ENCODE results near the gene PDE4B. TPM values are rescaled to one million over a fixed set of nuclear protein-coding genes. Genes with fewer than 3 reads are reported as not detected.

PDE4B gene
- total RNA-seq, 1 donor from 2014 or later = 1.2 TPM

- H3F3A ChIP-seq (ENCODE audit: low read depth) = no peaks in the 10 kb centered on the region
- TF ChIP-seq CTCF (IDR thresholded peaks at IDR 0.05) (no peak), EZH2 (IDR thresholded peaks at IDR 0.05) (no peak), EZH2phosphoT487 (IDR thresholded peaks at IDR 0.05) (no peak)
- Mint-ChIP-seq H3K27me3 (ENCODE audit: insufficient read depth, low read depth) (peaks cover 5% of the 10 kb centered on the region), H3K4me3 (no peak overlapping the region), H3K36me3 (no peaks in the 10 kb centered on the region), H3K4me1 (no peaks in the 10 kb centered on the region), H3K27ac (no peak overlapping the region), H3K9me3 (peaks cover 5% of the 10 kb centered on the region)
- DNase-seq (ENCODE audit: low spot score) = no peak
- H2AFZ ChIP-seq (replicated peaks) = no peak overlapping the region
- H3K4me3 ChIP-seq = no peak overlapping the region
- no peaks in the 10 kb centered on the region for H3K4me1 ChIP-seq
- H4K20me1 ChIP-seq (ENCODE audit: low read depth) = no peaks in the 10 kb centered on the region
- H3K9me3 ChIP-seq (ENCODE audit: low read depth) = no peaks in the 10 kb centered on the region
- H3K27ac ChIP-seq = no peak overlapping the region
- H3K36me3 ChIP-seq = no peaks in the 10 kb centered on the region
- H3K79me2 ChIP-seq (ENCODE audit: low read depth) = no peaks in the 10 kb centered on the region
- peaks cover 23% of the 10 kb centered on the region for H3K27me3 ChIP-seq
- no peak overlapping the region for H3K9ac ChIP-seq
- H3K4me2 ChIP-seq = no peak overlapping the region
Measured at GRCh38 chr1:65799601-65800000, 6.9 kb downstream of the PDE4B start.

GRCh38 chr1:65804584-65804983 lies 11.9 kb downstream of the PDE4B start:
- H3F3A ChIP-seq (ENCODE audit: low read depth) = no peaks in the 10 kb centered on the region
- no peaks in the 10 kb centered on the region for H3K9me3 Mint-ChIP-seq
- H3K9me3 ChIP-seq (ENCODE audit: low read depth) = no peaks in the 10 kb centered on the region
- no peaks in the 10 kb centered on the region for H4K20me1 ChIP-seq (ENCODE audit: low read depth)
- H3K4me1 ChIP-seq = no peaks in the 10 kb centered on the region
- DNase-seq (ENCODE audit: low spot score) = no peak
- H3K27me3 Mint-ChIP-seq (ENCODE audit: insufficient read depth, low read depth) = no peaks in the 10 kb centered on the region
- H3K4me2 ChIP-seq = no peak overlapping the region
- H3K27me3 ChIP-seq = no peaks in the 10 kb centered on the region
- H3K9ac ChIP-seq = no peak overlapping the region
- H3K4me3 Mint-ChIP-seq = no peak overlapping the region
- no peak overlapping the region for H3K27ac Mint-ChIP-seq
- no peaks in the 10 kb centered on the region for H3K36me3 ChIP-seq
- H3K4me3 ChIP-seq = no peak overlapping the region
- H3K4me1 Mint-ChIP-seq = no peaks in the 10 kb centered on the region
- no peaks in the 10 kb centered on the region for H3K36me3 Mint-ChIP-seq
- H3K27ac ChIP-seq = no peak overlapping the region
- no peak overlapping the region for H2AFZ ChIP-seq (replicated peaks)
- no peaks in the 10 kb centered on the region for H3K79me2 ChIP-seq (ENCODE audit: low read depth)
- no peak for TF ChIP-seq EZH2 (IDR thresholded peaks at IDR 0.05)
- no peak for TF ChIP-seq EZH2phosphoT487 (IDR thresholded peaks at IDR 0.05)
- TF ChIP-seq CTCF (IDR thresholded peaks at IDR 0.05) = no peak

- H3K9ac ChIP-seq = no peak overlapping the region
- no peaks in the 10 kb centered on the region for H3K36me3 ChIP-seq
- H3K9me3 ChIP-seq (ENCODE audit: low read depth) = no peaks in the 10 kb centered on the region
- DNase-seq (ENCODE audit: low spot score) = no peak
- no peak overlapping the region for H2AFZ ChIP-seq (replicated peaks)
- H3K79me2 ChIP-seq (ENCODE audit: low read depth) = no peaks in the 10 kb centered on the region
- H3K27ac Mint-ChIP-seq = no peak overlapping the region
- no peak overlapping the region for H3K4me3 Mint-ChIP-seq
- H3K36me3 Mint-ChIP-seq = no peaks in the 10 kb centered on the region
- no peaks in the 10 kb centered on the region for H3F3A ChIP-seq (ENCODE audit: low read depth)
- no peaks in the 10 kb centered on the region for H3K9me3 Mint-ChIP-seq
- no peaks in the 10 kb centered on the region for H3K27me3 ChIP-seq
- no peaks in the 10 kb centered on the region for H4K20me1 ChIP-seq (ENCODE audit: low read depth)
- no peak overlapping the region for H3K27ac ChIP-seq
- no peak for TF ChIP-seq CTCF (IDR thresholded peaks at IDR 0.05)
- TF ChIP-seq EZH2phosphoT487 (IDR thresholded peaks at IDR 0.05) = no peak
- TF ChIP-seq EZH2 (IDR thresholded peaks at IDR 0.05) = no peak
- no peak overlapping the region for H3K4me3 ChIP-seq
- no peaks in the 10 kb centered on the region for H3K4me1 ChIP-seq
- peaks cover 3% of the 10 kb centered on the region for H3K4me1 Mint-ChIP-seq
- H3K27me3 Mint-ChIP-seq (ENCODE audit: insufficient read depth, low read depth) = peaks cover 4% of the 10 kb centered on the region
- no peak overlapping the region for H3K4me2 ChIP-seq
Measured at GRCh38 chr1:65812065-65812464, 19.4 kb downstream of the PDE4B start.
